ENCODE results near the gene NPW.

The NPW gene

GRCh38 chr16:2042986-2043666 lies 23.5 kb downstream of the NPW start:
- no peak for TF ChIP-seq MAX (IDR thresholded peaks at IDR 0.05)
- TF ChIP-seq FOXM1 (IDR thresholded peaks at IDR 0.05; ENCODE audit: borderline replicate concordance, low read depth): no peak
- TF ChIP-seq YY1 (IDR thresholded peaks at IDR 0.05; ENCODE audit: low read depth): no peak
- TF ChIP-seq TCF12 (IDR thresholded peaks at IDR 0.05; ENCODE audit: low read depth): 0 out of 2 replicates have a peak, but pooled peaks have one; percentile 1
- TF ChIP-seq TAF1 (IDR thresholded peaks at IDR 0.05; ENCODE audit: low read depth): no peak
- no peak for TF ChIP-seq RAD21 (IDR thresholded peaks at IDR 0.05; ENCODE audit: low read depth)
- TF ChIP-seq USF1 (IDR thresholded peaks at IDR 0.05): peak; percentile 57

DNA sequence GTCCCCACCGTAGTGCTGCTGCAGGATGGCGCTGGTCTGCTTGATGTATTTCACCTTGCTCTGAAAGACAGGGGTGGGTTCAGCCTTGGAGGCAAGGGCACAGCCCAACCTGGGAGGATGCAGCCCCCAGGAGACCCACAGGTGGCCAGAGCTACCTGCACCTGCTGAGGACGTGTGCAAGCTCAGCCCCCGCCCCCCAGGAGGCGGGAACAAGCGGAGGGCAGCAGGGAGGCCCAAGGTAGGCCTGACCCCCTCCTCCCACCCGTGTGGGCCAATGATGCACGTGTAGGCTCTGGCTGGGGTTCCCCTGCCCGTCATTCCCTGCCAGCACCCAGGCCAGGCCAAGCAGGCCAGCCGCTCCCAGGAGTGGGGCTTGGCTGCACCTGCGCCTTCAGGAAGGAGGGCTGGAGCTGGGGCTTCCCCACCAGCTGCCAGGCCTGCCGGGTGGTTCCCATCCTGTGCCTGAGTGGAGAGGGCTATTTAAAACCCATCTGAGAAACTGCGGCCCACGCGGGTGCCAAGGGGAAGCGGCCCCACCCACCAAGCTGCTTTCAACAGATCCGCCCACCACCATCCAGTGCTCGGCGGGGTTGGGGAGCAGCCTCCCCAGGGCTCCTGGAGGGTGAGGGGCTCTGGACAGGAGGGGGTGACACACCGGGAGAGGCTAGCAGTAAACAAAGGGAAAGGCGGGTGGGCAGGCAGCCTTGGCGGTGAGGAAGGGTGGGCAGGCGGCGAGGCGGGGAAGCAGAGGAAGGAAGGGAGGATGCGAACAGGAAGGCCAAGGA lies 24.3 kb downstream of the NPW start:
- TF ChIP-seq FOXM1 (IDR thresholded peaks at IDR 0.05; ENCODE audit: borderline replicate concordance, low read depth) (no peak), TAF1 (IDR thresholded peaks at IDR 0.05; ENCODE audit: low read depth) (no peak), NFIC (IDR thresholded peaks at IDR 0.05) (no peak), ZBTB7A (IDR thresholded peaks at IDR 0.05; ENCODE audit: low read depth) (0 out of 2 replicates have a peak, but pooled peaks have one; percentile 7)

- TF ChIP-seq NFIC (IDR thresholded peaks at IDR 0.05) (no peak), MAX (IDR thresholded peaks at IDR 0.05) (no peak), USF1 (IDR thresholded peaks at IDR 0.05) (no peak), CEBPB (IDR thresholded peaks at IDR 0.05) (no peak), ZBTB7A (IDR thresholded peaks at IDR 0.05; ENCODE audit: low read depth) (no peak), REST (IDR thresholded peaks at IDR 0.05; ENCODE audit: low read depth) (no peak), FOXM1 (IDR thresholded peaks at IDR 0.05; ENCODE audit: borderline replicate concordance, low read depth) (no peak), YY1 (IDR thresholded peaks at IDR 0.05; ENCODE audit: low read depth) (no peak)
These were observed 25.0 kb downstream of the NPW start for GRCh38 chr16:2044541-2044940.

DNA sequence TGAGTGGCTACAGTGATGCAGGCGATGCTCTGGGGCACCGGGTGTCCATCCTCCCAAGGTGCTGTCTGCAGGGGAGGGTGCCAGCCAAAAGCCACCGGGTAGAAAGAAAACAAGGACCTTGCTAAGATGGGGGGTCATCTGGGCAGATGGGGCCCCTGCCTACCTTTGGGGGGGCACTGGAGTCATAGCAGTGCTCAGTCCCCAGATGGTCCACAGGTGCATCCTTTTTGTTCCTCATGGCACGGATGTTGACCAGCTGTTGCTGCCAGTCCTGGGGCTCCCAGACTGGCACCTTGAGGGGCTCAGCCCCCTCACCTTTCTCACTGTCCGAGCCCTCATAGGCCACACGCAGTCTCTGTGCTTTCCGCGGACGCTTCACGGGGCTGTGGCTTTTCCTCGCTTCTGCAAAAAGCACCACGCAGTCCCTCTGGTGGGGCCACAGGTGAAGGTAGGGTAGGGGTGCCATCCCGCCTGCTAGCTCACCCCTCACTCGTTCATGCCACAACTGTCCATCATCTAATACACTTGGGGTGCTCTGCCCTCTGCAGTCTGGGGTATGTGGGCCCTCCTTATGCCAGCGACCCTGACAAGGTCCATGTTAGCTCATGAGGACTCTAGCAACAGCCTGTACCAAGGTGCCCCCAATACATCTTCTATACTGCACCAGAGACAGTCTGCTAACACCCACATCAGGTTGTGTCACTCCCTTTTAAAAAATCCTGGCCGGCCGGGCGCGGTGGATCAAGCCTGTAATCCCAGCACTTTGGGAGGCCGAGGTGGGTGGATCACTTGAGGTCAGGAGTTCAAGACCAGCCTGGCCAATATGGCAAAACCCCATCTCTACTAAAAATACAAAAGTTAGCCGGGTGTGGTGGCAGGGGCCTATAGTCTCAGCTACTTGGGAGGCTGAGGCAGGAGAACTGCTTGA lies 26.6 kb downstream of the NPW start:
- no peak for TF ChIP-seq EP300 (IDR thresholded peaks at IDR 0.05; ENCODE audit: borderline replicate concordance)
- TF ChIP-seq USF1 (IDR thresholded peaks at IDR 0.05): no peak

GRCh38 chr16:2046893-2047329 lies 27.3 kb downstream of the NPW start:
- TF ChIP-seq EGR1 (IDR thresholded peaks at IDR 0.05): no peak
- no peak for TF ChIP-seq FOXM1 (IDR thresholded peaks at IDR 0.05; ENCODE audit: borderline replicate concordance, low read depth)
- no peak for TF ChIP-seq ZBTB7A (IDR thresholded peaks at IDR 0.05; ENCODE audit: low read depth)
- TF ChIP-seq CREB1 (IDR thresholded peaks at IDR 0.05; ENCODE audit: low read depth): no peak
- no peak for TF ChIP-seq REST (IDR thresholded peaks at IDR 0.05; ENCODE audit: low read depth)
- no peak for TF ChIP-seq EP300 (IDR thresholded peaks at IDR 0.05; ENCODE audit: borderline replicate concordance)
- no peak for TF ChIP-seq CEBPB (IDR thresholded peaks at IDR 0.05)
- no peak for TF ChIP-seq RAD21 (IDR thresholded peaks at IDR 0.05; ENCODE audit: low read depth)
- TF ChIP-seq TAF1 (IDR thresholded peaks at IDR 0.05; ENCODE audit: low read depth): no peak
- TF ChIP-seq YY1 (IDR thresholded peaks at IDR 0.05; ENCODE audit: low read depth): no peak
- TF ChIP-seq NFIC (IDR thresholded peaks at IDR 0.05): no peak
- TF ChIP-seq MAX (IDR thresholded peaks at IDR 0.05): no peak
- no peak for TF ChIP-seq TEAD4 (IDR thresholded peaks at IDR 0.05)
- no peak for TF ChIP-seq USF1 (IDR thresholded peaks at IDR 0.05)
- TF ChIP-seq TCF12 (IDR thresholded peaks at IDR 0.05; ENCODE audit: low read depth): no peak
